RWPE2 (cell line): ENCODE measurements around the gene CISD3.

Experiments
- ATAC-seq: fragments of 200-7000 bp; cut with Tn5 transposase; 3 replicates; pipeline ENCODE4 v1.9.1; 2021; ENCODE audit warnings: low read depth
- DNase-seq: peaks from one replicate; pipeline ENCODE4 v3.0.0-alpha.2; 2020; ENCODE audit warnings: low spot score
- H3K27ac ChIP-seq: fragments of 450-650 bp; 2 replicates; pipeline ENCODE4 v1.5.1; 2017; ENCODE audit warnings: mild to moderate bottlenecking; ENCODE audit not compliant: poor library complexity, severe bottlenecking
- H3K27me3 ChIP-seq: fragments of 250-450 bp; sonication (Bioruptor Pico); 2 replicates; pipeline ENCODE4 v1.5.1; 2021; ENCODE audit warnings: mild to moderate bottlenecking, moderate library complexity; ENCODE audit not compliant: insufficient read depth, poor library complexity, severe bottlenecking
- H3K36me3 ChIP-seq: fragments of 250-450 bp; sonication (Bioruptor Pico); 2 replicates; pipeline ENCODE4 v1.5.1; 2020; ENCODE audit warnings: low read depth, mild to moderate bottlenecking, moderate library complexity
- H3K4me1 ChIP-seq: fragments of 250-450 bp; sonication (Bioruptor Pico); 2 replicates; pipeline ENCODE4 v1.5.1; 2021; ENCODE audit warnings: mild to moderate bottlenecking, moderate library complexity; ENCODE audit not compliant: insufficient read depth, poor library complexity, severe bottlenecking
- H3K4me3 ChIP-seq: fragments of 250-450 bp; sonication (Bioruptor Pico); 2 replicates; pipeline ENCODE4 v1.5.1; 2021; ENCODE audit warnings: mild to moderate bottlenecking, moderate library complexity; ENCODE audit not compliant: severe bottlenecking
- H3K9me3 ChIP-seq: fragments of 250-450 bp; sonication (Bioruptor Pico); 2 replicates; pipeline ENCODE4 v1.5.1; 2021; ENCODE audit warnings: mild to moderate bottlenecking, moderate library complexity; ENCODE audit not compliant: severe bottlenecking
- TF ChIP-seq, protein P1 (sequence below): fragments of 450-650 bp; IDR thresholded peaks from one replicate; pipeline ENCODE4 v1.5.1; 2017; ENCODE audit warnings: mild to moderate bottlenecking, moderate library complexity; ENCODE audit not compliant: poor library complexity, severe bottlenecking

The CISD3 gene

GRCh38 chr17:38707678-38708351, 22.3 kb upstream of the CISD3 start:
- no peaks in the 10 kb centered on the region for H3K27me3 ChIP-seq
- peaks cover 29% of the 10 kb centered on the region for H3K36me3 ChIP-seq
- no peaks in the 10 kb centered on the region for H3K4me1 ChIP-seq
- DNase-seq (no peak), ATAC-seq (no peak)
- H3K27ac ChIP-seq: no peak overlapping the region
- no peak overlapping the region for H3K4me3 ChIP-seq
- TF ChIP-seq, protein P1, sequence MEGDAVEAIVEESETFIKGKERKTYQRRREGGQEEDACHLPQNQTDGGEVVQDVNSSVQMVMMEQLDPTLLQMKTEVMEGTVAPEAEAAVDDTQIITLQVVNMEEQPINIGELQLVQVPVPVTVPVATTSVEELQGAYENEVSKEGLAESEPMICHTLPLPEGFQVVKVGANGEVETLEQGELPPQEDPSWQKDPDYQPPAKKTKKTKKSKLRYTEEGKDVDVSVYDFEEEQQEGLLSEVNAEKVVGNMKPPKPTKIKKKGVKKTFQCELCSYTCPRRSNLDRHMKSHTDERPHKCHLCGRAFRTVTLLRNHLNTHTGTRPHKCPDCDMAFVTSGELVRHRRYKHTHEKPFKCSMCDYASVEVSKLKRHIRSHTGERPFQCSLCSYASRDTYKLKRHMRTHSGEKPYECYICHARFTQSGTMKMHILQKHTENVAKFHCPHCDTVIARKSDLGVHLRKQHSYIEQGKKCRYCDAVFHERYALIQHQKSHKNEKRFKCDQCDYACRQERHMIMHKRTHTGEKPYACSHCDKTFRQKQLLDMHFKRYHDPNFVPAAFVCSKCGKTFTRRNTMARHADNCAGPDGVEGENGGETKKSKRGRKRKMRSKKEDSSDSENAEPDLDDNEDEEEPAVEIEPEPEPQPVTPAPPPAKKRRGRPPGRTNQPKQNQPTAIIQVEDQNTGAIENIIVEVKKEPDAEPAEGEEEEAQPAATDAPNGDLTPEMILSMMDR: no peak
- no peaks in the 10 kb centered on the region for H3K9me3 ChIP-seq

- DNase-seq: no peak
- no peak overlapping the region for H3K4me3 ChIP-seq
- ATAC-seq: no peak
- no peak overlapping the region for H3K27ac ChIP-seq
- peaks cover 42% of the 10 kb centered on the region for H3K36me3 ChIP-seq
- H3K9me3 ChIP-seq: no peaks in the 10 kb centered on the region
- H3K4me1 ChIP-seq: no peaks in the 10 kb centered on the region
- no peaks in the 10 kb centered on the region for H3K27me3 ChIP-seq
- TF ChIP-seq, protein P1: no peak
Observed at GRCh38 chr17:38709104-38709820, 20.9 kb upstream of the CISD3 start.

DNA sequence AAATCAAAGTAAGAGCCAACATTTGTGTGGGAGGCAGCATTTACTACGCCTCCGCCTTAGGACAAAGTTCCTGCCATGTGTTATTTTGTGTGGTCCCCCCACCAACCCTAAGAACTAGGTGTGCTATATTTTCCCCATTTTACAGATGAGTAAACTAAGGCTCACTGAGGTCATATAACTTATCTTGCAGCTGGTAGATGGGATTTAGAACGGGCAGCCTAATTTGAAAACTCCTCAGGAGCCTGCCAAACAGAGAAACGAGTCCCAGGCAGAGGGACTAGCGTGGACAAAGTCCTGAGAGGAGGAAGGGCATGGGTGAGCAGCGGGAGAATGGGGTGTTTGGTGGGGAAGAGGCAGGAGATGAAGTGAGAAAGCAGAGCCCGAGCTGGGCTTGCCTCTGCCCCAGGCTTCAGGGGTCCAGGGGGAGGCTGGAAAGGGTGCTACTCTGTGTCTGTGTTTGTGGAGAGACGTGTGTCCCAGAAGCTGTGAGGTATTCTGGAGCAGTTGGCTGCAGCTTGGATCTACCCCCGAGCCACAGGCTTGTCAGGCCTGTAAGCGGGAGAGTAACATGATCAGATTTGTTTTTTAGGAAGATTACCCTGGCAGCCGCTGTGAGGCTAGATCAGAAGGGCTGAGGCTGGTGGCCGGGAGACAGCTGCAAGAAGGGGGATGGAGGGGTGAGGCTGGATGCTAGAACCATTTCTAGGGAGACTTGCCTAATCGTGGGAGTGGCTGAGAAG, 20.1 kb upstream of the CISD3 start:
- Histone ChIP-seq H3K27me3 (no peaks in the 10 kb centered on the region), H3K36me3 (peaks cover 43% of the 10 kb centered on the region), H3K9me3 (no peaks in the 10 kb centered on the region), H3K4me1 (no peaks in the 10 kb centered on the region), H3K4me3 (no peak overlapping the region), H3K27ac (no peak overlapping the region)
- no peak for DNase-seq
- TF ChIP-seq, protein P1: no peak
- ATAC-seq: no peak

- Histone ChIP-seq H3K27me3 (no peaks in the 10 kb centered on the region), H3K9me3 (no peaks in the 10 kb centered on the region), H3K4me3 (no peak overlapping the region), H3K27ac (no peak overlapping the region), H3K36me3 (peaks cover 46% of the 10 kb centered on the region), H3K4me1 (no peaks in the 10 kb centered on the region)
- DNase-seq: no peak
- TF ChIP-seq, protein P1: no peak
- ATAC-seq: no peak
Observed at GRCh38 chr17:38710604-38710962, 19.6 kb upstream of the CISD3 start.
